Heart left ventricle (tissue), 13 donors: Measurements from ENCODE around the gene CBX7.

Source experiments
- POLR2A ChIP-seq, 2 donors: fragments of 450-650 bp; IDR thresholded peaks; one replicate each; pipeline ENCODE4 v1.6.1; 2017; ENCODE audit warnings: antibody characterized with exemption in 2 of 2, mild to moderate bottlenecking in 2 of 2, moderate library complexity in 2 of 2
- TF ChIP-seq, protein P1 (sequence below), 12 donors: fragments of 200-600 bp; sonication (generic) in 4 of 12; IDR thresholded peaks; one replicate each; pipeline versions ENCODE4 v1.5.0 to v1.8.0; 2018 to 2022; ENCODE audit warnings: antibody characterized with exemption in 12 of 12, mild to moderate bottlenecking in 5 of 12
- donor health status: ischemic (EF 13 %, LVEDD 7.1; RV severe dilation, severe dysfunction).
- donor health status: DM: no; HTN: yes; CAD: no.
- donor health status: DM: no; HTN: no; CAD: no.
- donor health status: ischemic (EF 25% LVEDD 6.9; RV normal size, moderate dysfunction).
- donor health status: ischemic (EF 25% LVEDD 5.7; RV mildly dilated, moderate dysfunction).
- donor health status: ischemic (EF 35%, LVEDD 5.7; RV mildly dilated, moderate dysfunction).
- donor health status: nonischemic (EF 11% LVEDD 7.7; RV severe dilation, severe dysfunction).
- donor health status: DM: yes; HTN: yes; CAD: no.
- donor health status: PGD.
- donor health status: ischemic (EF 29% LVEDD 5.4; RV normal size, mild dysfunction).
- donor health status: nonischemic (EF 23%, LVEDD 6.1; RV moderate dilation, normal function).

DNA sequence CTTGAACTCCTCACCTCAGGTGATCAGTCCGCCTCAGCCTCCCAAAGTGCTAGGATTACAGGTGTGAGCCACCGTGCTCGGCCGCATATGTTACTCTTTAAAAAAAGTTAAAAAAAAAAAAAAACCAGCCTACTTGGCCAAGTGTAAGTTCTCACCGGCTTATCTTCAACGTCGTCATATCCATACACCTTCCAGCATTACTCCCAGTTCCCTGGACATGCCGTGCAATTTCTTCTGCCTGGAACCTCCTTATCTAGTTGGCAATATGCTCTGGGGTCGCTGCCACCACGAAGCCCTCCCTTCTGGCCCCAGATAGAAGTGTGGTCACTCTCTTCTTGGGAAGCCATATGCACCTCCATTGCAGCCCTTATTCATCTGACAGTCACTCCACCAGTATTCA lies 36.3 kb upstream of the CBX7 start:
- TF ChIP-seq, protein P1, sequence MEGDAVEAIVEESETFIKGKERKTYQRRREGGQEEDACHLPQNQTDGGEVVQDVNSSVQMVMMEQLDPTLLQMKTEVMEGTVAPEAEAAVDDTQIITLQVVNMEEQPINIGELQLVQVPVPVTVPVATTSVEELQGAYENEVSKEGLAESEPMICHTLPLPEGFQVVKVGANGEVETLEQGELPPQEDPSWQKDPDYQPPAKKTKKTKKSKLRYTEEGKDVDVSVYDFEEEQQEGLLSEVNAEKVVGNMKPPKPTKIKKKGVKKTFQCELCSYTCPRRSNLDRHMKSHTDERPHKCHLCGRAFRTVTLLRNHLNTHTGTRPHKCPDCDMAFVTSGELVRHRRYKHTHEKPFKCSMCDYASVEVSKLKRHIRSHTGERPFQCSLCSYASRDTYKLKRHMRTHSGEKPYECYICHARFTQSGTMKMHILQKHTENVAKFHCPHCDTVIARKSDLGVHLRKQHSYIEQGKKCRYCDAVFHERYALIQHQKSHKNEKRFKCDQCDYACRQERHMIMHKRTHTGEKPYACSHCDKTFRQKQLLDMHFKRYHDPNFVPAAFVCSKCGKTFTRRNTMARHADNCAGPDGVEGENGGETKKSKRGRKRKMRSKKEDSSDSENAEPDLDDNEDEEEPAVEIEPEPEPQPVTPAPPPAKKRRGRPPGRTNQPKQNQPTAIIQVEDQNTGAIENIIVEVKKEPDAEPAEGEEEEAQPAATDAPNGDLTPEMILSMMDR (IDR thresholded peaks at IDR 0.05): no peak
- TF ChIP-seq POLR2A (IDR thresholded peaks at IDR 0.05): no peak
